Hippocampal formation (tissue), 2 donors: ENCODE results near the gene CTNNA3.

Source experiments
- DNase-seq, 2 donors: peaks; one replicate each; lab custom pipeline; 2025; lab: John Stamatoyannopoulos, UW

CTNNA3 gene

GRCh38 chr10:65940816-65941662 is 1755.0 kb downstream of the CTNNA3 start:
- no peak for DNase-seq

GRCh38 chr10:65940105-65940504 is 1755.9 kb downstream of the CTNNA3 start:
- DNase-seq: no peak

GRCh38 chr10:65931291-65932070 is 1764.5 kb downstream of the CTNNA3 start:
- DNase-seq: no peak

GRCh38 chr10:65911151-65911835 is 1784.7 kb downstream of the CTNNA3 start:
- DNase-seq: no peak

- DNase-seq: no peak
Observed at GRCh38 chr10:65910209-65910608, 1785.8 kb downstream of the CTNNA3 start.

GRCh38 chr10:65907199-65907712 is 1788.7 kb downstream of the CTNNA3 start:
- DNase-seq: no peak

GRCh38 chr10:65903620-65904019 is 1792.4 kb downstream of the CTNNA3 start:
- DNase-seq: no peak

GRCh38 chr10:65900271-65900670 is 1795.7 kb downstream of the CTNNA3 start:
- no peak for DNase-seq

- DNase-seq: no peak
Observed at GRCh38 chr10:65898055-65898454, 1797.9 kb downstream of the CTNNA3 start.

- DNase-seq: no peak
Observed at GRCh38 chr10:65894961-65895360, 1801.0 kb downstream of the CTNNA3 start.

- DNase-seq: no peak
Observed at GRCh38 chr10:65894379-65894778, 1801.6 kb downstream of the CTNNA3 start.

GRCh38 chr10:65893676-65894075 is 1802.3 kb downstream of the CTNNA3 start:
- no peak for DNase-seq

- no peak for DNase-seq
Observed at GRCh38 chr10:65892284-65892683, 1803.7 kb downstream of the CTNNA3 start.

GRCh38 chr10:65891073-65891981 is 1804.7 kb downstream of the CTNNA3 start:
- DNase-seq: no peak

GRCh38 chr10:65864529-65864928 is 1831.5 kb downstream of the CTNNA3 start:
- DNase-seq: no peak

GRCh38 chr10:65864036-65864435 is 1832.0 kb downstream of the CTNNA3 start:
- no peak for DNase-seq
